SK-N-SH (cell line): ENCODE data around the gene MED27. TPM values are rescaled to one million over a fixed set of nuclear protein-coding genes. Genes with fewer than 3 reads are reported as not detected.

Experiments used
- CTCF ChIA-PET: fragments of 300-600, 350-600 bp; formaldehyde crosslinking; extraction: SDS; loops from one replicate; lab custom pipeline; 2021; lab: Yijun Ruan, JAX
- POLR2A ChIA-PET: fragments of 350-600 bp; sonication (Branson Sonifier 250); formaldehyde crosslinking; extraction: SDS; loops from one replicate; lab custom pipeline; 2020; ENCODE audit warnings: antibody characterized with exemption, inconsistent platforms; lab: Yijun Ruan, JAX
- DNase-seq: peaks from one replicate; pipeline ENCODE4 v3.0.0; 2012
- H2AFZ ChIP-seq: fragments of 200-600 bp; sonication (generic); 2 replicates; pipeline ENCODE4 v1.8.1; 2016; ENCODE audit warnings: antibody characterized with exemption, mild to moderate bottlenecking, low read depth
- H3F3A ChIP-seq: fragments of 200-600 bp; sonication (generic); replicated peaks from 2 replicates; pipeline ENCODE3; 2016; ENCODE audit warnings: antibody characterized with exemption, mild to moderate bottlenecking; ENCODE audit not compliant: insufficient read depth
- H3K27ac ChIP-seq, 2 experiments: fragments of 200-500 bp in 1 of 2; fragments of 200-600 bp in 1 of 2; sonication (Bioruptor generic) in 1 of 2; sonication (generic), shearing (Covaris generic) in 1 of 2; 2 replicates each; pipeline versions ENCODE4 v1.5.1 to v1.6.1; 2014 to 2016; ENCODE audit warnings: low read depth in 2 of 2, inconsistent platforms in 1 of 2, low read length in 1 of 2, mild to moderate bottlenecking in 1 of 2, mixed read lengths in 1 of 2
- H3K27me3 ChIP-seq: fragments of 200-600 bp; sonication (generic), shearing (Covaris generic); 2 replicates; pipeline ENCODE4 v1.6.1; 2016; ENCODE audit warnings: mixed run types; ENCODE audit not compliant: insufficient read depth
- H3K36me3 ChIP-seq, 2 experiments: fragments of 200-500 bp in 1 of 2; fragments of 200-600 bp in 1 of 2; sonication (Bioruptor generic) in 1 of 2; sonication (generic) in 1 of 2; replicated peaks in 1 of 2; 2 replicates each; pipeline versions ENCODE3 to v1.5.1; 2014 to 2016; ENCODE audit warnings: low read length in 1 of 2, mild to moderate bottlenecking in 1 of 2; ENCODE audit not compliant: insufficient read depth in 2 of 2, control insufficient read depth in 1 of 2
- H3K4me1 ChIP-seq, 2 experiments: fragments of 200-500 bp in 1 of 2; fragments of 200-600 bp in 1 of 2; sonication (Bioruptor generic) in 1 of 2; sonication (generic), shearing (Covaris generic) in 1 of 2; 2 replicates each; pipeline versions ENCODE4 v1.5.1 to v1.6.1; 2014 to 2016; ENCODE audit warnings: low read depth in 1 of 2, low read length in 1 of 2, mixed run types in 1 of 2; ENCODE audit not compliant: insufficient read depth in 2 of 2, control insufficient read depth in 1 of 2
- H3K4me2 ChIP-seq: fragments of 200-600 bp; sonication (generic), shearing (Covaris generic); 2 replicates; pipeline ENCODE4 v1.6.1; 2017; ENCODE audit warnings: mixed run types
- H3K4me3 ChIP-seq, 2 experiments: fragments of 200-500 bp in 1 of 2; fragments of 200-600 bp in 1 of 2; sonication (Bioruptor generic) in 1 of 2; sonication (generic), shearing (Covaris generic) in 1 of 2; 2 replicates each; pipeline versions ENCODE4 v1.5.1 to v1.8.1; 2014 to 2016; ENCODE audit warnings: low read depth in 2 of 2, inconsistent platforms in 1 of 2, low read length in 1 of 2, mild to moderate bottlenecking in 1 of 2, mixed read lengths in 1 of 2, moderate library complexity in 1 of 2
- H3K79me2 ChIP-seq: fragments of 200-600 bp; sonication (generic); 2 replicates; pipeline ENCODE4 v1.8.1; 2017; ENCODE audit warnings: mild to moderate bottlenecking; ENCODE audit not compliant: insufficient read depth
- H3K9ac ChIP-seq: fragments of 200-600 bp; sonication (generic); 2 replicates; pipeline ENCODE4 v1.6.1; 2017; ENCODE audit warnings: mixed run types
- H3K9me2 ChIP-seq: fragments of 200-600 bp; sonication (generic); 2 replicates; pipeline ENCODE4 v1.6.1; 2017; ENCODE audit warnings: mixed run types
- H3K9me3 ChIP-seq: fragments of 200-600 bp; sonication (generic); 2 replicates; pipeline ENCODE4 v1.6.1; 2017; ENCODE audit warnings: mixed run types, mild to moderate bottlenecking, moderate library complexity
- H4K20me1 ChIP-seq: fragments of 200-600 bp; sonication (generic); 2 replicates; pipeline ENCODE4 v1.6.1; 2017; ENCODE audit warnings: mild to moderate bottlenecking, mixed run types; ENCODE audit not compliant: insufficient read depth
- CHD2 ChIP-seq: fragments of 150-350 bp; IDR thresholded peaks from 2 replicates; pipeline ENCODE4 v1.6.1; 2018; ENCODE audit warnings: low read length; ENCODE audit not compliant: partially characterized antibody
- FOSL2 ChIP-seq: IDR thresholded peaks from 2 replicates; pipeline ENCODE4 v1.4.0; 2012; ENCODE audit warnings: low read depth, mild to moderate bottlenecking, moderate library complexity, borderline replicate concordance
- FOXJ3 ChIP-seq: sonication (generic); formaldehyde crosslinking; IDR thresholded peaks from 2 replicates; pipeline ENCODE4 v1.5.1; 2020; ENCODE audit warnings: mild to moderate bottlenecking, missing genetic modification reagents
- GABPA ChIP-seq: IDR thresholded peaks from 2 replicates; pipeline ENCODE4 v1.4.0; 2012; ENCODE audit warnings: low read depth, mild to moderate bottlenecking
- GATA2 ChIP-seq: sonication (generic); formaldehyde crosslinking; IDR thresholded peaks from 2 replicates; pipeline ENCODE4 v1.5.0; 2020; ENCODE audit warnings: mild to moderate bottlenecking, missing genetic modification reagents
- JUND ChIP-seq: IDR thresholded peaks from 2 replicates; pipeline ENCODE4 v1.4.0; 2012
- MEF2A ChIP-seq: IDR thresholded peaks from 2 replicates; pipeline ENCODE4 v1.4.0; 2012; ENCODE audit warnings: low read depth, borderline replicate concordance
- MXI1 ChIP-seq: IDR thresholded peaks from 2 replicates; pipeline ENCODE4 v1.6.1; 2012; ENCODE audit warnings: mild to moderate bottlenecking, low read depth, low read length, improper control_type of control experiment
- NFIC ChIP-seq: IDR thresholded peaks from 2 replicates; pipeline ENCODE4 v1.4.0; 2012; ENCODE audit warnings: borderline replicate concordance
- NRF1 ChIP-seq: IDR thresholded peaks from 2 replicates; pipeline ENCODE4 v1.6.1; 2012; ENCODE audit warnings: low read depth, mild to moderate bottlenecking, low read length
- RCOR1 ChIP-seq: fragments of 150-350 bp; IDR thresholded peaks from 2 replicates; pipeline ENCODE4 v1.6.1; 2017; ENCODE audit warnings: antibody characterized with exemption, low read length
- RXRA ChIP-seq: IDR thresholded peaks from 2 replicates; pipeline ENCODE4 v1.4.0; 2012; ENCODE audit warnings: low read depth, mild to moderate bottlenecking, borderline replicate concordance
- SIN3A ChIP-seq: IDR thresholded peaks from 2 replicates; pipeline ENCODE4 v1.6.1; 2012; ENCODE audit warnings: low read depth, mild to moderate bottlenecking, low read length, moderate library complexity, borderline replicate concordance
- SMC3 ChIP-seq: IDR thresholded peaks from 2 replicates; pipeline ENCODE4 v1.6.1; 2012; ENCODE audit warnings: low read depth, low read length, improper control_type of control experiment
- TCF12 ChIP-seq: IDR thresholded peaks from 2 replicates; pipeline ENCODE4 v1.4.0; 2012
- TEAD4 ChIP-seq: IDR thresholded peaks from 2 replicates; pipeline ENCODE4 v1.4.0; 2012; ENCODE audit warnings: mild to moderate bottlenecking, borderline replicate concordance; ENCODE audit not compliant: insufficient read depth
- WGBS: methylation state at CpG from one replicate; pipeline ENCODE4 v1.1.6; 2017; ENCODE audit warnings: low lambda C conversion rate; 5-methylcytosine and 5-hydroxymethylcytosine counted together
- polyA plus RNA-seq, 3 experiments: library from polyadenylated mRNA; depleted of rRNA; stranded (reverse); fragments of >200 nt; gene quantifications; 2 replicates each; pipeline ENCODE4 v1.2.3, GENCODE V29; 2012
- TF ChIP-seq, protein P1 (sequence below): IDR thresholded peaks from 2 replicates; pipeline ENCODE4 v1.6.1; 2012; ENCODE audit warnings: mild to moderate bottlenecking, low read depth, low read length, moderate library complexity
- TF ChIP-seq, protein P2 (sequence below): IDR thresholded peaks from 2 replicates; pipeline ENCODE4 v1.4.0; 2012; ENCODE audit warnings: low read depth
- TF ChIP-seq, protein P3 (sequence below): IDR thresholded peaks from 2 replicates; pipeline ENCODE4 v1.4.0; 2012; ENCODE audit warnings: low read depth, borderline replicate concordance
- TF ChIP-seq, protein P4 (sequence below): fragments of 150-350 bp; IDR thresholded peaks from 2 replicates; pipeline ENCODE4 v1.6.1; 2016; ENCODE audit warnings: mild to moderate bottlenecking, low read depth, low read length
- TF ChIP-seq, protein P5 (sequence below): fragments of 150-350 bp; IDR thresholded peaks from 2 replicates; pipeline ENCODE4 v1.6.1; 2017; ENCODE audit warnings: antibody characterized with exemption, low read length, low read depth, borderline replicate concordance

MED27 gene
- polyA plus RNA-seq, 1 of the 3 experiments (the other 2 are of a cell fraction), result 35.0 TPM

DNA sequence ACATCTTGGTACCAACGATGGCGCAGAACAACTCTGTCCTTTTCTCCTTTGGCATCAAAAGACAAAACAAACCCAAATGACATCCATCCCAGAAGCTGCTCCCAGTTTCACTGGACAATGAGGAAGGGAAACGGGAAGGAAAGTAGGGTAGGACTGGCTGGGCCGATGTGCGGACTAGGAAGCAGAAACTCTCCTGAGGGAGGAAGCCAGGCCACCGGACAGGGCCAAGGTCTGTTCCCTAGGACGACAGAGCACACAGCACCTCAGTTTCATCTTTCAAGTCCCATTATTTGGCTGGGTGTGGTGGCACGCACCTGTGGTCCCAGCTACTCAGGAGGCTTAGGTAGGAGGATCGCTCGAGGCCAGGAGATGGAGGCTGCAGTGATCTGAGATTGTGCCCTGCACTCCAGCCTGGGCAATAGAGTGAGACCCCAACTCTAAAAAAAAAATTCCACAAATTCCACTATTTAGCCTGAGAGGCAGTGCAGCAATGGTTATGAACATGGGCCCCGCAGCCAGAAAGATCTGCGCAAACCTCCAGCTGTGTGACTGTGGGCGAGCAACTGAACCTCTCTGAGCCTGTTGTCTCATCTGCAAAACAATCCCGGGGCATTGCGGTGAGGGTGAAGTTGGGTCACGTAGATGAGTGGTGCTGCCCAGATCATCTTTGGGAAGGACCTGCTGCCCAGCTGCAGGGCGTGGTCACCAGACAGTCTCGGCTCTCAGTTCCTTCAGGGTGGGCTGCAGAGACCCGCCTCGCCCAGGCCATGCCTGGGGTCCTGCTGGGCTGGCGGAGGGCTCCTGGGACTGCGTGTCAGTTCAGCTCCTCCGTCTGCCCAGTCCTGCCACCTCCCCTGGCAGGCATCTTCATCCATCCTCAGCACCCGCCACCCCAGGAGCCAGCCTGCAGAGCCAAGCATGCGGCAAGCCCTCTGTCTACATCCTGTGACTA lies 238.6 kb downstream of the MED27 start:
- no peaks in the 10 kb centered on the region for H3K9me3 ChIP-seq
- H3F3A ChIP-seq, result no peaks in the 10 kb centered on the region
- no peaks in the 10 kb centered on the region for H4K20me1 ChIP-seq
- no peaks in the 10 kb centered on the region for H3K36me3 ChIP-seq
- TF ChIP-seq GABPA, result no peak
- TF ChIP-seq, protein P1, sequence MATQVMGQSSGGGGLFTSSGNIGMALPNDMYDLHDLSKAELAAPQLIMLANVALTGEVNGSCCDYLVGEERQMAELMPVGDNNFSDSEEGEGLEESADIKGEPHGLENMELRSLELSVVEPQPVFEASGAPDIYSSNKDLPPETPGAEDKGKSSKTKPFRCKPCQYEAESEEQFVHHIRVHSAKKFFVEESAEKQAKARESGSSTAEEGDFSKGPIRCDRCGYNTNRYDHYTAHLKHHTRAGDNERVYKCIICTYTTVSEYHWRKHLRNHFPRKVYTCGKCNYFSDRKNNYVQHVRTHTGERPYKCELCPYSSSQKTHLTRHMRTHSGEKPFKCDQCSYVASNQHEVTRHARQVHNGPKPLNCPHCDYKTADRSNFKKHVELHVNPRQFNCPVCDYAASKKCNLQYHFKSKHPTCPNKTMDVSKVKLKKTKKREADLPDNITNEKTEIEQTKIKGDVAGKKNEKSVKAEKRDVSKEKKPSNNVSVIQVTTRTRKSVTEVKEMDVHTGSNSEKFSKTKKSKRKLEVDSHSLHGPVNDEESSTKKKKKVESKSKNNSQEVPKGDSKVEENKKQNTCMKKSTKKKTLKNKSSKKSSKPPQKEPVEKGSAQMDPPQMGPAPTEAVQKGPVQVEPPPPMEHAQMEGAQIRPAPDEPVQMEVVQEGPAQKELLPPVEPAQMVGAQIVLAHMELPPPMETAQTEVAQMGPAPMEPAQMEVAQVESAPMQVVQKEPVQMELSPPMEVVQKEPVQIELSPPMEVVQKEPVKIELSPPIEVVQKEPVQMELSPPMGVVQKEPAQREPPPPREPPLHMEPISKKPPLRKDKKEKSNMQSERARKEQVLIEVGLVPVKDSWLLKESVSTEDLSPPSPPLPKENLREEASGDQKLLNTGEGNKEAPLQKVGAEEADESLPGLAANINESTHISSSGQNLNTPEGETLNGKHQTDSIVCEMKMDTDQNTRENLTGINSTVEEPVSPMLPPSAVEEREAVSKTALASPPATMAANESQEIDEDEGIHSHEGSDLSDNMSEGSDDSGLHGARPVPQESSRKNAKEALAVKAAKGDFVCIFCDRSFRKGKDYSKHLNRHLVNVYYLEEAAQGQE, result no peak
- TF ChIP-seq NFIC, result no peak
- no peak for TF ChIP-seq RXRA
- TF ChIP-seq MEF2A, result no peak
- TF ChIP-seq SIN3A, result no peak
- TF ChIP-seq, protein P2, sequence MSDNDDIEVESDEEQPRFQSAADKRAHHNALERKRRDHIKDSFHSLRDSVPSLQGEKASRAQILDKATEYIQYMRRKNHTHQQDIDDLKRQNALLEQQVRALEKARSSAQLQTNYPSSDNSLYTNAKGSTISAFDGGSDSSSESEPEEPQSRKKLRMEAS, result no peak
- TF ChIP-seq MXI1, result no peak
- TF ChIP-seq GATA2 (CRISPR knock-in tag), result no peak
- TF ChIP-seq SMC3, result no peak
- no peak for TF ChIP-seq RCOR1
- TF ChIP-seq, all 33 proteins: peak for 0
- 84% methylated on average over 23 of the region's 25 CpGs for WGBS
- Histone ChIP-seq H3K4me1 (no peaks in the 10 kb centered on the region; a peak in 1 of 4 replicates), H3K4me2 (no peak overlapping the region), H3K9me2 (no peaks in the 10 kb centered on the region), H3K27me3 (no peaks in the 10 kb centered on the region), H3K79me2 (no peaks in the 10 kb centered on the region), H2AFZ (no peak overlapping the region), H3K4me3 (no peak overlapping the region), H3K27ac (no peak overlapping the region), H3K9ac (no peak overlapping the region)
- ChIA-PET POLR2A (no interaction called here), CTCF (interaction anchor here (0.6 to 1.6 kb wide), 6 partner anchors 10 to 418 kb away, joined by 3 to 5 read pairs (median 3); no protein-coding TSS in a partner anchor)
- DNase-seq, result no peak

DNA sequence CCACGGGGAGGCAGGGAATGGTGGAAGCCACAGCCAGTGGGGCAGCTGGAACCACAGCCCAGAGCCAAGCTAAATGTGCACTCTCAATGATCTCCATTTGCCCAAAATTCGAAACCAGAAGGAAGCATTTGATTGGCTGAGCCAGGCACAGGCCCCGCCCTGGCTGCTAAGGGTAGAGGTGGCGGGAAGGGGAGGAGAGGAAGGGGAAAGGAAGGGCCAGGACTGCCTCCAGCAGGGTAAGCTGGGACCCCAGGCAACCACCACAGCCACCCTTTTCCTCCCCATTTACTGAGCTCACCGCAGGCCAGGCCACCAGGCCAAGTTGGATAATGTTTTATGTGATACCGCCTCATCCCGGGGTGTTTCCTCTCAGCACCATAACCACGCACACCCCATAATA lies 239.4 kb downstream of the MED27 start:
- ChIA-PET CTCF (interaction anchor here (1.2 to 1.6 kb wide), 2 partner anchors 9 to 15 kb away, joined by 3 to 5 read pairs; no protein-coding TSS in a partner anchor), POLR2A (no interaction called here)
- H3K36me3 ChIP-seq, result no peaks in the 10 kb centered on the region
- no peak overlapping the region for H2AFZ ChIP-seq
- H3K9me2 ChIP-seq, result no peaks in the 10 kb centered on the region
- no peak overlapping the region for H3K9ac ChIP-seq
- WGBS, result 92% methylated on average over 8 of the region's 8 CpGs
- H3K4me1 ChIP-seq, result no peaks in the 10 kb centered on the region; a peak in 1 of 4 replicates
- H3K27ac ChIP-seq, result no peak overlapping the region
- H4K20me1 ChIP-seq, result no peaks in the 10 kb centered on the region
- no peak for DNase-seq
- H3K79me2 ChIP-seq, result no peaks in the 10 kb centered on the region
- no peaks in the 10 kb centered on the region for H3K27me3 ChIP-seq
- H3F3A ChIP-seq, result no peaks in the 10 kb centered on the region
- no peaks in the 10 kb centered on the region for H3K9me3 ChIP-seq
- H3K4me3 ChIP-seq, result no peak overlapping the region
- no peak overlapping the region for H3K4me2 ChIP-seq
- no peak for TF ChIP-seq JUND
- TF ChIP-seq MEF2A, result no peak
- no peak for TF ChIP-seq CHD2
- TF ChIP-seq NRF1, result no peak
- no peak for TF ChIP-seq GATA2 (CRISPR knock-in tag)
- TF ChIP-seq FOSL2, result no peak
- TF ChIP-seq, protein P3, sequence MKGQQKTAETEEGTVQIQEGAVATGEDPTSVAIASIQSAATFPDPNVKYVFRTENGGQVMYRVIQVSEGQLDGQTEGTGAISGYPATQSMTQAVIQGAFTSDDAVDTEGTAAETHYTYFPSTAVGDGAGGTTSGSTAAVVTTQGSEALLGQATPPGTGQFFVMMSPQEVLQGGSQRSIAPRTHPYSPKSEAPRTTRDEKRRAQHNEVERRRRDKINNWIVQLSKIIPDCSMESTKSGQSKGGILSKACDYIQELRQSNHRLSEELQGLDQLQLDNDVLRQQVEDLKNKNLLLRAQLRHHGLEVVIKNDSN, result no peak
- TF ChIP-seq TCF12, result no peak
- no peak for TF ChIP-seq MXI1
- no peak for TF ChIP-seq TEAD4
- TF ChIP-seq, protein P4, sequence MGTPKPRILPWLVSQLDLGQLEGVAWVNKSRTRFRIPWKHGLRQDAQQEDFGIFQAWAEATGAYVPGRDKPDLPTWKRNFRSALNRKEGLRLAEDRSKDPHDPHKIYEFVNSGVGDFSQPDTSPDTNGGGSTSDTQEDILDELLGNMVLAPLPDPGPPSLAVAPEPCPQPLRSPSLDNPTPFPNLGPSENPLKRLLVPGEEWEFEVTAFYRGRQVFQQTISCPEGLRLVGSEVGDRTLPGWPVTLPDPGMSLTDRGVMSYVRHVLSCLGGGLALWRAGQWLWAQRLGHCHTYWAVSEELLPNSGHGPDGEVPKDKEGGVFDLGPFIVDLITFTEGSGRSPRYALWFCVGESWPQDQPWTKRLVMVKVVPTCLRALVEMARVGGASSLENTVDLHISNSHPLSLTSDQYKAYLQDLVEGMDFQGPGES, result no peak
- TF ChIP-seq, protein P5, sequence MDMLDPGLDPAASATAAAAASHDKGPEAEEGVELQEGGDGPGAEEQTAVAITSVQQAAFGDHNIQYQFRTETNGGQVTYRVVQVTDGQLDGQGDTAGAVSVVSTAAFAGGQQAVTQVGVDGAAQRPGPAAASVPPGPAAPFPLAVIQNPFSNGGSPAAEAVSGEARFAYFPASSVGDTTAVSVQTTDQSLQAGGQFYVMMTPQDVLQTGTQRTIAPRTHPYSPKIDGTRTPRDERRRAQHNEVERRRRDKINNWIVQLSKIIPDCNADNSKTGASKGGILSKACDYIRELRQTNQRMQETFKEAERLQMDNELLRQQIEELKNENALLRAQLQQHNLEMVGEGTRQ, result no peak
- no peak for TF ChIP-seq FOXJ3 (CRISPR knock-in tag)
